ENCODE results near the gene NUP210L. TPM values are rescaled to one million over a fixed set of nuclear protein-coding genes. Genes with fewer than 3 reads are reported as not detected.

NUP210L gene
- total RNA-seq, 1 experiment from 2014 or later: 0.10 TPM

DNA sequence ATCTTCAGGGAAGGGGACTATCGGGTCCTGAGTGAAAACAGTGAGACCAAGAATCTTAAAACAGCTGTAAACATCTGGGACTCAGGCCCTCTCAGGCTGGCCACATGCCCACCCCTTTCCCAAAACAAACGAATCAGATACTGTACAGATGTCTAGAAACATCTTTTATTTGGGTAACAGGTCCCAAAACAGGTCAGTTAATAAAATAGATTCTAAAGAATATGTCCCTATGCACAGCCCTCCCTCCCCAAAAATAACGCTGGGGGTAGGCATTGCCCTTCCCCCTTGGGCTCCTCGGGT, 196.0 kb downstream of the NUP210L start:
- BruUV-seq (replicated peaks): no TSS peak
- Histone ChIP-seq H3K27ac (ENCODE audit: low read depth, low read length) (peak overlapping the region; percentile 94), H4K20me1 (ENCODE audit: insufficient read depth) (no peaks in the 10 kb centered on the region), H2AFZ (ENCODE audit: low read depth, low read length, poor library complexity, severe bottlenecking) (no peak overlapping the region), H3K4me2 (ENCODE audit: low read length) (peak overlapping the region; percentile 87), H3K79me2 (ENCODE audit: insufficient read depth, low read length) (peaks cover 67% of the 10 kb centered on the region), H3K9ac (ENCODE audit: low read length) (peak overlapping the region; percentile 15; the same call in 1 of the 2 replicates), H3K4me1 (ENCODE audit: control insufficient read depth in 1 of 2, insufficient read depth in 2 of 2, low read length in 2 of 2) (peaks cover 12 to 36% of the 10 kb centered on the region in 2 experiments; a peak in 3 of 4 replicates), H3K36me3 (ENCODE audit: control insufficient read depth in 1 of 2, insufficient read depth in 2 of 2, low read length in 2 of 2) (peaks cover 5 to 13% of the 10 kb centered on the region in 2 experiments; a peak in 2 of 4 replicates), H3K9me2 (ENCODE audit: insufficient read depth) (no peaks in the 10 kb centered on the region), H3K27me3 (ENCODE audit: insufficient read depth, low read length) (no peaks in the 10 kb centered on the region), H3K4me3 (replicated peaks in 1 of 2; ENCODE audit: low read depth in 1 of 2, low read length in 2 of 2) (peak overlapping the region; percentile 26 to 88), H3K9me3 (ENCODE audit: control insufficient read depth in 1 of 2, insufficient read depth in 1 of 2, low read depth in 1 of 2, low read length in 2 of 2) (no peaks in the 10 kb centered on the region)
- ATAC-seq: no peak
- no peak for DNase-seq (ENCODE audit: low read depth, low spot score)
- ChIA-PET RAD21 (ENCODE audit: low non-redundant PET in 1 of 2, low total read pairs in 2 of 2, uncharacterized antibody in 2 of 2, unreplicated experiment in 2 of 2) (interaction anchor here in 1 of 2 experiments (0.6 kb wide), 1 partner anchor 8 kb away, joined by 3 read pairs; the partner anchor contains the start of gene CREB3L4), CTCF (interaction anchor here (1.3 to 1.5 kb wide), 2 partner anchors 9 to 12 kb away, joined by 4 to 7 read pairs; partner anchors contain the start of genes CREB3L4 and DENND4B), POLR2A (interaction anchor here (1.0 to 2.7 kb wide), 3 partner anchors 8 to 32 kb away, joined by 3 to 7 read pairs (median 5); partner anchors contain the start of genes CREB3L4, JTB and RPS27)
- TF ChIP-seq TCF7L2 (IDR thresholded peaks at IDR 0.05; ENCODE audit: borderline replicate concordance, extremely low read depth, insufficient read depth, insufficient read length) (no peak), ZFX (IDR thresholded peaks at IDR 0.05) (no peak), EZH2 (IDR thresholded peaks at IDR 0.05) (no peak), SIN3A (IDR thresholded peaks at IDR 0.05; ENCODE audit: low read depth) (no peak)
- TF ChIP-seq, protein P1, sequence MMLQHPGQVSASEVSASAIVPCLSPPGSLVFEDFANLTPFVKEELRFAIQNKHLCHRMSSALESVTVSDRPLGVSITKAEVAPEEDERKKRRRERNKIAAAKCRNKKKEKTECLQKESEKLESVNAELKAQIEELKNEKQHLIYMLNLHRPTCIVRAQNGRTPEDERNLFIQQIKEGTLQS (IDR thresholded peaks at IDR 0.05): no peak
- intact Hi-C loops (cut with micrococcal nuclease): no loop called here

DNA sequence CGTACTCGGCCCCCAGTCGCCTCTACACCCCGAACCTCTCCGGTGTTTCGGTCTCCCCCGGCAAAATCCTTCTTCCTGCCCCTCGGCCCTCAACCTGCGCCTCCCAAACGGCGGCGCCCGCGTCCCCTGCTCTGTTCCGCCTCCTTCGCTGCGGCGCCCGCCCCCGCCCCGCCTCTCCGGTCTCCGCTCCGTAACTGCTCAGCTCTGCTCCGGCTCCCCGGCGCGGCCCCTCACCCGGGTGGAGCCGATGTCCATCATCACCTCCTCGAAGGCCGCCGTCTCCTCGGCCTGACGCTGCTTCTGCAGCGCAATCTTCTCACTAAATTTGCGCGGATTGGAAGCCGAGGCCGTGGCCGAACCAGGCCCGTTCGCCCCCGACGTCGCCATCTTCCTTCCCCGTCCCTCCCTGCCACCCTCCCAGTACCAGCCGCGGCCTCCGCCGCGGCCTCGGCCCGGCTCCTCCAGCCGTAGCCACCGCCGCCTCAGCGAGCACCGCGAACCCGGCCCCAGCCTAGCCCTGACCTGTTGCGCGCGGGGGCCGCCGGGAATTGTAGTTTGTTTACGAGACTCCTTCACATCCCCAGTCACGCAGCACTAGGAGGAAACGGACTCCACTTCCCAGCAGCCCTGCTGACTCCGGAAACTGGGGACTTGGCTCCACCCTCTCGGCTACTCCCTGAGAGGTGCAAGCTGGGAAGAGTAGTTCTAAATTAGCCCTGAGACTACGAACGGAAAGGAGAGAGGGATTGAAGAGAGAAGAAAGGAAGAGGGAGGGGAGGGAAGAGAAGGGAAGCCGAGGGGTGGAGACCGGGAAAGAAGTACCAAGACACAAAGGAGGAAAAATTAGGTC, 196.5 kb downstream of the NUP210L start, which contains the start of gene CRTC2:
Gene CRTC2, minus strand, starts transcription at position 502 of the 850 bp plus-strand sequence. Its CDS starts 115 bp downstream, at position 387.
- no peaks in the 10 kb centered on the region for H3K9me3 ChIP-seq (ENCODE audit: control insufficient read depth in 1 of 2, insufficient read depth in 1 of 2, low read depth in 1 of 2, low read length in 2 of 2)
- peak within 1 kb of the TSS; percentile 81 for H3K9ac ChIP-seq (ENCODE audit: low read length)
- ATAC-seq (peak; percentile 82), DNase-seq (ENCODE audit: low read depth, low spot score) (peak; percentile 95)
- RAD21 ChIA-PET (ENCODE audit: low non-redundant PET in 1 of 2, low total read pairs in 2 of 2, uncharacterized antibody in 2 of 2, unreplicated experiment in 2 of 2): interaction anchor here in 1 of 2 experiments (0.6 kb wide), 1 partner anchor 9 kb away, joined by 3 read pairs; the partner anchor contains the start of gene CREB3L4
- peak within 1 kb of the TSS; percentile 87 for H3K4me2 ChIP-seq (ENCODE audit: low read length)
- POLR2A ChIA-PET: interaction anchor here (1.0 to 2.7 kb wide), 3 partner anchors 9 to 32 kb away, joined by 3 to 7 read pairs (median 5); partner anchors contain the start of genes CREB3L4, JTB and RPS27
- CTCF ChIA-PET: interaction anchor here (1.3 to 1.5 kb wide), 2 partner anchors 9 to 12 kb away, joined by 4 to 7 read pairs; partner anchors contain the start of genes CREB3L4 and DENND4B
- peaks cover 12 to 33% of the 10 kb centered on the region in 2 experiments; a peak in 3 of 4 replicates for H3K4me1 ChIP-seq (ENCODE audit: control insufficient read depth in 1 of 2, insufficient read depth in 2 of 2, low read length in 2 of 2)
- H3K9me2 ChIP-seq (ENCODE audit: insufficient read depth): no peaks in the 10 kb centered on the region
- H3K27ac ChIP-seq (ENCODE audit: low read depth, low read length): peak within 1 kb of the TSS; percentile 94
- no peaks in the 10 kb centered on the region for H4K20me1 ChIP-seq (ENCODE audit: insufficient read depth)
- peak within 1 kb of the TSS; percentile 64 to 88 for H3K4me3 ChIP-seq (replicated peaks in 1 of 2; ENCODE audit: low read depth in 1 of 2, low read length in 2 of 2)
- peaks cover 7 to 15% of the 10 kb centered on the region in 2 experiments; a peak in 2 of 4 replicates for H3K36me3 ChIP-seq (ENCODE audit: control insufficient read depth in 1 of 2, insufficient read depth in 2 of 2, low read length in 2 of 2)
- H3K27me3 ChIP-seq (ENCODE audit: insufficient read depth, low read length): no peaks in the 10 kb centered on the region
- intact Hi-C loops (cut with micrococcal nuclease): no loop called here
- H2AFZ ChIP-seq (ENCODE audit: low read depth, low read length, poor library complexity, severe bottlenecking): no peak within 1 kb of the TSS
- H3K79me2 ChIP-seq (ENCODE audit: insufficient read depth, low read length): peaks cover 72% of the 10 kb centered on the region
- no TSS peak for BruUV-seq (replicated peaks)
- no peak for TF ChIP-seq EZH2 (IDR thresholded peaks at IDR 0.05)
- TF ChIP-seq ZNF274 (IDR thresholded peaks at IDR 0.05; ENCODE audit: low read depth, low read length): no peak
- TF ChIP-seq, protein P2, sequence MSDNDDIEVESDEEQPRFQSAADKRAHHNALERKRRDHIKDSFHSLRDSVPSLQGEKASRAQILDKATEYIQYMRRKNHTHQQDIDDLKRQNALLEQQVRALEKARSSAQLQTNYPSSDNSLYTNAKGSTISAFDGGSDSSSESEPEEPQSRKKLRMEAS (IDR thresholded peaks at IDR 0.05): no peak
- TF ChIP-seq SIN3A (IDR thresholded peaks at IDR 0.05; ENCODE audit: low read depth): no peak
- peak; percentile 12; the same call in 1 of the 2 replicates for TF ChIP-seq POLR2AphosphoS5 (IDR thresholded peaks at IDR 0.05; ENCODE audit: low read depth, low read length)
- TF ChIP-seq EZH2phosphoT487 (IDR thresholded peaks at IDR 0.05; ENCODE audit: borderline replicate concordance): no peak
- TF ChIP-seq EGR1 (IDR thresholded peaks at IDR 0.05; ENCODE audit: low read depth): no peak
- TF ChIP-seq, protein P3, sequence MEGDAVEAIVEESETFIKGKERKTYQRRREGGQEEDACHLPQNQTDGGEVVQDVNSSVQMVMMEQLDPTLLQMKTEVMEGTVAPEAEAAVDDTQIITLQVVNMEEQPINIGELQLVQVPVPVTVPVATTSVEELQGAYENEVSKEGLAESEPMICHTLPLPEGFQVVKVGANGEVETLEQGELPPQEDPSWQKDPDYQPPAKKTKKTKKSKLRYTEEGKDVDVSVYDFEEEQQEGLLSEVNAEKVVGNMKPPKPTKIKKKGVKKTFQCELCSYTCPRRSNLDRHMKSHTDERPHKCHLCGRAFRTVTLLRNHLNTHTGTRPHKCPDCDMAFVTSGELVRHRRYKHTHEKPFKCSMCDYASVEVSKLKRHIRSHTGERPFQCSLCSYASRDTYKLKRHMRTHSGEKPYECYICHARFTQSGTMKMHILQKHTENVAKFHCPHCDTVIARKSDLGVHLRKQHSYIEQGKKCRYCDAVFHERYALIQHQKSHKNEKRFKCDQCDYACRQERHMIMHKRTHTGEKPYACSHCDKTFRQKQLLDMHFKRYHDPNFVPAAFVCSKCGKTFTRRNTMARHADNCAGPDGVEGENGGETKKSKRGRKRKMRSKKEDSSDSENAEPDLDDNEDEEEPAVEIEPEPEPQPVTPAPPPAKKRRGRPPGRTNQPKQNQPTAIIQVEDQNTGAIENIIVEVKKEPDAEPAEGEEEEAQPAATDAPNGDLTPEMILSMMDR (IDR thresholded peaks at IDR 0.05 in 2 of 3, conservative IDR thresholded peaks at IDR 0.05 in 1 of 3; ENCODE audit: borderline replicate concordance in 1 of 3, insufficient read depth in 1 of 3, low read depth in 2 of 3, low read length in 2 of 3): no peak
- TF ChIP-seq RAD21 (IDR thresholded peaks at IDR 0.05; ENCODE audit: low read depth): no peak
- TF ChIP-seq SRF (IDR thresholded peaks at IDR 0.05; ENCODE audit: low read depth): no peak
- TF ChIP-seq FOSL1 (IDR thresholded peaks at IDR 0.05; ENCODE audit: low read depth): no peak
- no peak for TF ChIP-seq SP1 (IDR thresholded peaks at IDR 0.05; ENCODE audit: low read depth)
- TF ChIP-seq, protein P1 (IDR thresholded peaks at IDR 0.05): no peak
- peak; percentile 94 for TF ChIP-seq ZFX (IDR thresholded peaks at IDR 0.05)
- no peak for TF ChIP-seq POLR2A (IDR thresholded peaks at IDR 0.05; ENCODE audit: borderline replicate concordance, extremely low read depth, insufficient read depth, insufficient read length)
